DMS153 treated with DMSO at 0.1 percent for 48 hours (cell line): Measurements from ENCODE around the gene IQSEC3.
"Not testable (repeated sequence)": the region's sequence is repeated elsewhere in the genome, so short reads cannot be mapped to it uniquely, and the experiment has no call there.

Source experiments
- DNase-seq: peaks from one replicate; lab custom pipeline; 2025; ENCODE audit not compliant: unreplicated experiment; lab: John Stamatoyannopoulos, UW

IQSEC3 gene

DNA sequence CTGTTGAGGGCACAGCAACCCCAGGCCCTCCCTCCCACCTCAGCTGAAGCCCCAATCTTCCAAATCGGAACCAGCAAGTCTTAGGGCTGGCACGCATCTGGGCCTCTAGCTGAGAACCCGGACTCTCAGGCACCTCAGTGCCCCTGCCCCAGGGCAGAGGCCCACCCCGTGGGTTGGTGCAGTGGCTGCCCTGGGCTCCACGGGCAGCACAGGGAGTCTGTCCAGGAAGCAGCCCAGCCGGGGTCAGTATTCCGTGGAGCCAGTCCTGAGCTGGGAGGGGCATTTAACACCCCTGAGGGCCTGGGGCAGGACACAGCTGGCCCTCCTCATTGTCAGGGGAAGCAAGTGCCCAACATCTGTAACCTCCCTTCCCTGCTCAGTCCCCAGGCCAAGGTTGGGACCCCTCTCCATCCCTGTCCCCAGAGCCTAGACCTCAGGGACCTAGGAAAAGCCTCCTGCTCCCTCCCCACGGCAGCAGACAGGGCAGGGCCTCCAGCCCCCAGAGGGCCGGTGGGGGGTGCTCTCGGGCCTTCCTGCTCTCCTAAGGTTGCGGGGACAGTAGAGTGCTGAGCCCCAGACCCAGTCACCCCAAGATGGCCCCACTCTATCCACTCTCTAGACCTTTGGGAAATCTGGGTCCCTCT is 110.9 kb downstream of the IQSEC3 start:
- no peak for DNase-seq

DNA sequence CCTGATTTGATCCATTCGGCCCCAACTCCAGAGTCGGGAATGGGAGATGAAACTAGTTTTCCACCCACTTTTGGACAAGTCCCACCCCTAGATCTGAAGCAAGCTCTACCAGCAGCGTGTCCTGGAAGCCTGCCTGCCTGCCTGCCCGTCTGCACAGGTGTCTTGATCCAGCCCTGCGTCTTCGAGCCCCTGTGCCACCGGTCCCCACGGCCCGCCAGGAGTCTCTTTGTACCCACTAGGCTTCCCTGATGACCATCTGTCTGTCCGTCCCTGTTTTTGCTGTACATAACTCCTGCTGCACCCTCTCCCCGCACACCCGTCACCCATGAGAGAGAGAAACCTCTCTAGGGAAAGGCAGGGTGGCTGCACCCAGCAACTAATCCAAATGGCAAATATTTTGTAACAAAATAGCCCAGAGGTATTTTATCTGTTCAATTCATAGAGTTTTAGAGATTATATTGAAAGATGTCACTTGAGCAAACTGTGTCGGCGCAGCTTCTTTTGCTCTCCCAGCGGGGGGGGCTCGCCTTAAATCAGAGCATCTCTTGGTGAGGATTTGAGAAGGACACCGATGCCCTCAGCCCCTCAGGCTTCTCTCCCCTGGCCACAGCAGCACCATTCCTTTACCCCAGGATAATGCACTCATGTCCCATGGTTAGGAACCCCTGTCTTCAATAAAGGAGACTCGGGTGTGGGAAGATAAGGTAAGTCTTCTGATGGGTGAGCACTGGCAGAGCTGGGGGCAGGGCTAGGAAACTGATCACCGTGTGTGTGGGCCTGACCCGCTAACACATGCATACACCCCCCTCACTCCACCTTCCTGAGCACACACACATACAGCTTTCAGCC is 111.6 kb downstream of the IQSEC3 start:
- no peak for DNase-seq

- DNase-seq = no peak
These were observed 112.2 kb downstream of the IQSEC3 start for GRCh38 chr12:178829-179109.

- DNase-seq = no peak
These were observed 112.7 kb downstream of the IQSEC3 start for GRCh38 chr12:179131-179884.

DNA sequence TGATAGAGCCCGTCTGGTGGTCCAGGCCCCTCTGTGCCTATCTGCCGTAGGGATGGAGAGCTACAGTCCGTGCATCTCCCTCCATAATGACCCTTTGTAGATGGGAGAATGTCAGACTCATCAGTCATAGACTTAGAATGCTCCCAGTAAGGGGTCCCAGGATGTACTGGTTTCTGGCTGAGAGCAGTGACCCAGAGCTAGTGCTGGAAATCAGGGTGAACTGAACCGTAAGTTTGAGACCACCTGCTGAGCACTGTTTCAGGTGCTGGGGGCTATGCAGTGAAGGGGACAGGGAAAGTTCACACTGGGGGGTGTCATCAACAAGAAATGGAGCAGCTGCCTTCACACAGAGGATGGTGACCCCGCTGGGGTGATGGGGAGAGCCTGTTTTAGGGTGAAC is 113.3 kb downstream of the IQSEC3 start:
- DNase-seq = no peak

DNA sequence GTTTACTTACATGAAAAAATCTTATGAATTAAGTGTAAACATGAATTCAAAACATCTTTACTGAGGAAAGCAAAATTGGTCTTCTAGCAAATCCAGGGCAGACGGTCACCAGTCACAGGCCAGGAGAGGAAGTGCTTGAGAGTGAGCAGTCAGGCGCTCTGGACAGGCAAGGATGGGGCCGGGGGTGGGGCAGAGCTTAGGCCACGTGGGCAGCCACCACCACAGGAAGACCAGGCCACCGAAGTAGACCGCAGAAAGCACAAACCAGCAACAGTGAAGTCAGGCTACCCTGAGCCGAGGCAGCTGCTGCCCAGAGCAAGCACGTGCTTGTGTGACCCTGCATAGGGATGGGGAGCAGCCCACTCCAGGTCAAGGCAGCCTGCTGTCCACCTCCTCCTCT is 113.9 kb downstream of the IQSEC3 start:
- no peak for DNase-seq

DNA sequence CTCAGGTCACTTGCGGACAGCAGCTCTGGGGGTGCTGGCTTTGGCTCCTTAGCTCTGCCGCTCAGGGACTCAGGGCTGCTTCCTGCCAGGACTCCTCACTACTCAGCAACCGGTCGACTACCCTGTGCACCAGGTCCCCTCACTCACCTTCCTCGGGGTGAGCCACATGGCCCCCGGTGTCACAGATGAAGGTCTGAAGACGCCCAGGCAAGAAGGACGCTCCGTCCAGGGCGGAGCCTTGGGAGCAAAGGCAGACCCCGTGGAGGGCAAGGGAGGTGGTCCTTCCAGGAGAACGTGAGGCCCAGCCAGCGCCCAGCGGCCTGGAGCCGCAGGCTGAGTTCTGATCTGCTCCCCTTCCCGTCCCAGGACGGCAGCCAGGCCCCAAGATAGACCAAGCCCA is 115.4 kb downstream of the IQSEC3 start:
- DNase-seq = no peak

- DNase-seq = no peak
These were observed 115.9 kb downstream of the IQSEC3 start for GRCh38 chr12:182381-182892.

- no peak for DNase-seq
These were observed 118.4 kb downstream of the IQSEC3 start for GRCh38 chr12:184811-185575.

DNA sequence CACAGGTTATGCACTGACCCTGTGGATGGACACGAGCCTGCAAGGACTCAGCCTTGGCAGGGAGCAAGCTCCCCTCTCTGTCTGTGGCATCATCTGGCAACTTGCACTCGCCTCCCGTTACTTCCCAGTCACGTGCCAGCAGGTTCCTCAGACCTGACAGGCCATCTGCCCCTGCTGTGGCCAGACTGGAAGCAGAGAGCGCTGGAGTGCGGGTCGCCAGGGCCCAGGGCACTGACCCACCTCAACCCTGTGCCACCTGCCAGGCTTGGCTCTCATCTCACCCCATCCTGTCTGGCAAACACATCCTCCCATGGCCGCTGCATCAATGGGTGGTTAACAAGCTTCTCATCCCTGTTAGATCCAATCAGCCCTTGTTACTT is 119.0 kb downstream of the IQSEC3 start:
- no peak for DNase-seq

- no peak for DNase-seq
These were observed 119.5 kb downstream of the IQSEC3 start for GRCh38 chr12:186006-186625.

- DNase-seq = not testable (repeated sequence)
These were observed 121.7 kb downstream of the IQSEC3 start for GRCh38 chr12:187986-188909.

GRCh38 chr12:188910-189621 is 122.5 kb downstream of the IQSEC3 start:
- peak; percentile 23 for DNase-seq

GRCh38 chr12:189622-189962 is 123.0 kb downstream of the IQSEC3 start:
- no peak for DNase-seq

- DNase-seq = no peak
These were observed 124.3 kb downstream of the IQSEC3 start for GRCh38 chr12:190881-191280.

DNA sequence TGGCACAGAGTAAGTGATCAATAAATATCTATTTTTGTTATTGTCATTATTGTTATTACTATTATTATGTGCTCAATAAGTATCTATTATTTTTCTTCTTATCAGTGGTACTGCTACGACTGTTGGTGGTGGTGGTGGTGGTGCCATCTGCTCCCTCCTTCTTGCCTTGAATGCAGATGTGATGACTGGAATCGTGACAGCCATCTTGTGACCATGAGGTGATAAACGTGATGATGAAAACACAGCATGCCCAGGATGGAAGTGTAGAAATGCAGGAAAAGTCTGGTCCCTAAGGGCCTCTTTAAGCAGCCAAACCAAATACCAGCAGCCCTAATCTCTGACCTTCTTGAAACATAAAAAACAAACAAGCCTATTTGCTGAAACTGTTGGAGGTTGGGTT is 125.0 kb downstream of the IQSEC3 start:
- DNase-seq = no peak

- DNase-seq = no peak
These were observed 126.7 kb downstream of the IQSEC3 start for GRCh38 chr12:193261-193660.

DNA sequence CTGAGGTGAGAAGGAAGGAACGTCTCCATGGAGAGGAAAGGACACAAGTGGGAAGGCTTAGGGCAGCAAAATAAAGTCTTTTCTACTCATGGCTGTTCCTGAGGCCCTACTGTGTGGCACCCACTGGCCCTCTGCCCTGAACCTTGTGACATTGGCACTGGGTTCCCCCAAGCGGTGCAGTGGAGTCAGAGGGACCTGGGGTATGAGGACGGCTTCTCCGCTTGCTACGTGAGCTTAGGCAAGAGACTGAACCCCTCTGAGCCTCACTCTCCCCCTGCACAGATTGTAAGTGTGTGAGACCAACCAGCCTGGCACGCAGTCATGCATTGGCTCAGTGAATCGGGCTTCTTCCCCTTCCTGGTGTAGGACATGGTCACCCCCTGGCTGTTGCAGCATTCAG is 127.7 kb downstream of the IQSEC3 start:
- DNase-seq = no peak

DNA sequence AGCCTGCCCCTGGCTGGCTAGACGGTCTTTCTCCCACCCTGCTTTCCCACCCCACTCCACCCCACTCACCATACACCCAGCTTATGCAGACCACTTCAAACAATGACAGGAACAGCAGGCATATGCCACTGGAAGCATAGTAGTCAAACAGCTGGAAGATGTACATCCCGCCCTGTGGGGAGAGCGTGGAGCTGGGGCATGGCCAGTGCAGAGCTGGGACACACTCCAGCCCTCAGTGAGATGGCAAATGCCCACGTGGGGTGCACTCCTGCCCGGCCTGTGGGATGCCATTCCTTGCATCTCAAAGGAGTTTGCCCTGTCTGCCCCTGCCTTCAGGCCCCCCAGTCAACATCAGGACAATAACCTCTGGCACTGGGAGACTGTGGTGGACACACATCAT is 128.6 kb downstream of the IQSEC3 start:
- DNase-seq = no peak
